WTC11 (cell line): Measurements from ENCODE around the gene RAET1G. TPM values are rescaled to one million over a fixed set of nuclear protein-coding genes. Genes with fewer than 3 reads are reported as not detected.
A peak's percentile ranks its signal among the peaks of the same experiment; 100 is the strongest.

ENCODE experiments used
- ATAC-seq: fragments of 200-7000 bp; cut with Tn5 transposase; 2 replicates; pipeline ENCODE4 v1.10.0; 2021; ENCODE audit warnings: mild to moderate bottlenecking, moderate library complexity
- CTCF ChIA-PET: fragments of 300-600 bp; sonication (Branson Sonifier 250); formaldehyde crosslinking; loops from one replicate; lab custom pipeline; 2021; ENCODE audit warnings: antibody characterized with exemption; lab: Charles Lee
- POLR2A ChIA-PET: fragments of 350-600 bp; sonication (Branson Sonifier 250); formaldehyde crosslinking; loops from one replicate; lab custom pipeline; 2021; ENCODE audit warnings: antibody characterized with exemption; lab: Charles Lee
- DNase-seq: peaks from one replicate; pipeline ENCODE4 v3.0.0; 2021; ENCODE audit warnings: low spot score
- H3K27ac Mint-ChIP-seq: 2 replicates; pipeline ENCODE4 v1.8.0; 2021; ENCODE audit warnings: mixed read lengths
- H3K27me3 Mint-ChIP-seq: 2 replicates; pipeline ENCODE4 v1.8.0; 2021; ENCODE audit warnings: low read depth, mild to moderate bottlenecking, moderate library complexity, mixed read lengths
- H3K36me3 Mint-ChIP-seq: 2 replicates; pipeline ENCODE4 v1.8.0; 2021; ENCODE audit warnings: mixed read lengths
- H3K4me1 Mint-ChIP-seq: 2 replicates; pipeline ENCODE4 v1.8.0; 2022; ENCODE audit warnings: mixed read lengths
- H3K4me3 Mint-ChIP-seq: 2 replicates; pipeline ENCODE4 v1.8.0; 2021; ENCODE audit warnings: mild to moderate bottlenecking, moderate library complexity, mixed read lengths
- H3K9me3 Mint-ChIP-seq: 2 replicates; pipeline ENCODE4 v1.8.0; 2021; ENCODE audit warnings: mixed read lengths
- ATF1 ChIP-seq: sonication (generic); formaldehyde crosslinking; IDR thresholded peaks from 2 replicates; pipeline ENCODE4 v1.8.1; 2023; ENCODE audit warnings: mild to moderate bottlenecking, moderate library complexity, missing genetic modification reagents
- E2F4 ChIP-seq: sonication (generic); formaldehyde crosslinking; IDR thresholded peaks from 2 replicates; pipeline ENCODE4 v1.8.1; 2022; ENCODE audit warnings: low read depth, mild to moderate bottlenecking, moderate library complexity, missing genetic modification reagents, borderline replicate concordance
- OVOL2 ChIP-seq: fragments of 250-450 bp; sonication (Bioruptor Pico); IDR thresholded peaks from 2 replicates; pipeline ENCODE4 v1.9.0; 2021; ENCODE audit warnings: mild to moderate bottlenecking, borderline replicate concordance
- RORB ChIP-seq: fragments of 250-450 bp; sonication (Bioruptor Pico); IDR thresholded peaks from 2 replicates; pipeline ENCODE4 v1.9.0; 2021; ENCODE audit warnings: mild to moderate bottlenecking
- STAT6 ChIP-seq: sonication (generic); formaldehyde crosslinking; conservative IDR thresholded peaks from 2 replicates; pipeline ENCODE4 v1.8.1; 2023; ENCODE audit warnings: mild to moderate bottlenecking, low read depth, missing genetic modification reagents, moderate library complexity
- ZNF263 ChIP-seq: sonication (generic); formaldehyde crosslinking; IDR thresholded peaks from 2 replicates; pipeline ENCODE4 v1.8.1; 2022; ENCODE audit warnings: low read depth, mild to moderate bottlenecking, moderate library complexity, missing genetic modification reagents
- ZNF423 ChIP-seq: fragments of 250-450 bp; sonication (Bioruptor Pico); IDR thresholded peaks from 2 replicates; pipeline ENCODE4 v2.1.2; 2022; ENCODE audit warnings: mild to moderate bottlenecking, moderate library complexity
- total RNA-seq: library from RNA; stranded (reverse); gene quantifications from 3 replicates; pipeline ENCODE4 v1.2.3, GENCODE V29; 2021
- TF ChIP-seq, protein P1 (sequence below): fragments of 250-450 bp; sonication (Bioruptor Pico); IDR thresholded peaks from 2 replicates; pipeline ENCODE4 v1.9.0; 2021; ENCODE audit warnings: mild to moderate bottlenecking

RAET1G gene
- total RNA-seq, 1 experiment from 2014 or later, result not detected

GRCh38 chr6:149903938-149904611 lies 18.8 kb downstream of the RAET1G start:
- TF ChIP-seq RORB (CRISPR knock-in tag), result no peak
- peak; percentile 61 for TF ChIP-seq ZNF423 (CRISPR knock-in tag)
- Mint-ChIP-seq H3K27ac (no peak overlapping the region), H3K36me3 (peaks cover 13% of the 10 kb centered on the region), H3K9me3 (peaks cover 27% of the 10 kb centered on the region), H3K27me3 (peaks cover 13% of the 10 kb centered on the region), H3K4me1 (no peaks in the 10 kb centered on the region), H3K4me3 (no peak overlapping the region)
- ChIA-PET CTCF (interaction anchor here (0.6 to 3.2 kb wide), 5 partner anchors 40 to 75 kb away, joined by 3 to 21 read pairs (median 3); partner anchors contain the start of gene LRP11), POLR2A (interaction anchor here (0.6 kb wide), 1 partner anchor 1751 kb away, joined by 4 read pairs; no protein-coding TSS in a partner anchor)
- no peak for DNase-seq
- ATAC-seq, result peak; percentile 34

- Mint-ChIP-seq H3K4me1 (no peaks in the 10 kb centered on the region), H3K27me3 (peaks cover 3% of the 10 kb centered on the region; the same call in 1 of the 2 replicates)
- TF ChIP-seq, protein P1, sequence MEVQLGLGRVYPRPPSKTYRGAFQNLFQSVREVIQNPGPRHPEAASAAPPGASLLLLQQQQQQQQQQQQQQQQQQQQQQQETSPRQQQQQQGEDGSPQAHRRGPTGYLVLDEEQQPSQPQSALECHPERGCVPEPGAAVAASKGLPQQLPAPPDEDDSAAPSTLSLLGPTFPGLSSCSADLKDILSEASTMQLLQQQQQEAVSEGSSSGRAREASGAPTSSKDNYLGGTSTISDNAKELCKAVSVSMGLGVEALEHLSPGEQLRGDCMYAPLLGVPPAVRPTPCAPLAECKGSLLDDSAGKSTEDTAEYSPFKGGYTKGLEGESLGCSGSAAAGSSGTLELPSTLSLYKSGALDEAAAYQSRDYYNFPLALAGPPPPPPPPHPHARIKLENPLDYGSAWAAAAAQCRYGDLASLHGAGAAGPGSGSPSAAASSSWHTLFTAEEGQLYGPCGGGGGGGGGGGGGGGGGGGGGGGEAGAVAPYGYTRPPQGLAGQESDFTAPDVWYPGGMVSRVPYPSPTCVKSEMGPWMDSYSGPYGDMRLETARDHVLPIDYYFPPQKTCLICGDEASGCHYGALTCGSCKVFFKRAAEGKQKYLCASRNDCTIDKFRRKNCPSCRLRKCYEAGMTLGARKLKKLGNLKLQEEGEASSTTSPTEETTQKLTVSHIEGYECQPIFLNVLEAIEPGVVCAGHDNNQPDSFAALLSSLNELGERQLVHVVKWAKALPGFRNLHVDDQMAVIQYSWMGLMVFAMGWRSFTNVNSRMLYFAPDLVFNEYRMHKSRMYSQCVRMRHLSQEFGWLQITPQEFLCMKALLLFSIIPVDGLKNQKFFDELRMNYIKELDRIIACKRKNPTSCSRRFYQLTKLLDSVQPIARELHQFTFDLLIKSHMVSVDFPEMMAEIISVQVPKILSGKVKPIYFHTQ (CRISPR knock-in tag), result no peak
- TF ChIP-seq, all 79 proteins: peak for 0
- no peaks in the 10 kb centered on the region for H3K36me3 Mint-ChIP-seq
- H3K27ac Mint-ChIP-seq, result no peak overlapping the region
- CTCF ChIA-PET, result no interaction called here
- DNase-seq (no peak), ATAC-seq (no peak)
- POLR2A ChIA-PET, result no interaction called here
- H3K9me3 Mint-ChIP-seq, result peaks cover 2% of the 10 kb centered on the region; the same call in 1 of the 2 replicates
- H3K4me3 Mint-ChIP-seq, result no peak overlapping the region
These were observed 21.3 kb downstream of the RAET1G start for GRCh38 chr6:149901444-149902140.

DNA sequence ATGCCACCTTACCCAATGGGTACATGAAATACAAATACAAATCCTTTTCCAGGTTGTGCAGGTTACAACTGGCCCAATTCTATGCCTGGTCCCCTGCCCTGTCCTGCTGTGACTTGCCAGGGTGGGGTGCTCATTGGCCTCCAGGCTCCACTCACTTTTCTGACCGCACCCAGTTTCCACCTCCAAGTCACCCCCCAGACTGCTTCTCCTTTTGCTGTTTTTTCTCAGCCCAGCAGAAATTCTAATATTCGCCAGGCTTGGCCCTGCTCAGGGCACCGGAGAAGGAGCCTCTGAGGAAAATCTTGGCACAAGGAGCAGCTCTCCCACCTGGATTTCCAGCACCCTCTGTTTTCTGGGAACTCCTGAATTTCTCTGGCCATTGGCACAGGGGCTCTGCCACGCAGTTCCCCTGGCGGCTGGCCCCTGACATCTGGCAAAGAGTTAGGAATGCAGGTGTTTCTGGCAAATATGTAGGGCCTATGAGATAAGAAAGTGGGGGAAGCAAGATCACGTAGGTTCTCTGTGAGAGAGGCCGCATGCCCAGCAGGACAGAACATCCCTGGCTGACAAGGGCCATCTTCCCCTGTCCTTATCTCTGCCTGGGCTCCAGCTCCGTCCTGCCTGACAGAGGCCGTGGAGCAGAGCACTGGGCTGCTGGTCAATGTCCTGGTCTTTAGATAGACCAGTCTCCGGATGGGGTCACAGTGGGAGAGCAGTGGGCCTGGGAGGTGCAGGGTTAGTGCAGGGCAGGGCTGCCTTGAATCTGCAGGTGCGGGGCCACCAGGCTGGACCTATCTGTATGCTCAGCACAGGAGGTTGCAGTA lies 22.1 kb downstream of the RAET1G start:
- peaks cover 3% of the 10 kb centered on the region; the same call in 1 of the 2 replicates for H3K27me3 Mint-ChIP-seq
- no peak for ATAC-seq
- peaks cover 2% of the 10 kb centered on the region for H3K4me1 Mint-ChIP-seq
- CTCF ChIA-PET, result no interaction called here
- no peak overlapping the region for H3K27ac Mint-ChIP-seq
- no peaks in the 10 kb centered on the region for H3K36me3 Mint-ChIP-seq
- no peaks in the 10 kb centered on the region for H3K9me3 Mint-ChIP-seq
- DNase-seq, result no peak
- no peak overlapping the region for H3K4me3 Mint-ChIP-seq
- TF ChIP-seq E2F4 (CRISPR knock-in tag) (no peak), OVOL2 (CRISPR knock-in tag) (no peak), ATF1 (CRISPR knock-in tag) (no peak), STAT6 (no peak), ZNF263 (CRISPR knock-in tag) (no peak)
- POLR2A ChIA-PET, result no interaction called here
